WTC11 (cell line): ENCODE measurements around the gene IGF2BP3. TPM values are rescaled to one million over a fixed set of nuclear protein-coding genes. Genes with fewer than 3 reads are reported as not detected.

ENCODE experiments used
- ATAC-seq: fragments of 200-7000 bp; cut with Tn5 transposase; 2 replicates; pipeline ENCODE4 v1.10.0; 2021; ENCODE audit warnings: mild to moderate bottlenecking, moderate library complexity
- CTCF ChIA-PET: fragments of 300-600 bp; sonication (Branson Sonifier 250); formaldehyde crosslinking; loops from one replicate; lab custom pipeline; 2021; ENCODE audit warnings: antibody characterized with exemption; lab: Charles Lee
- POLR2A ChIA-PET: fragments of 350-600 bp; sonication (Branson Sonifier 250); formaldehyde crosslinking; loops from one replicate; lab custom pipeline; 2021; ENCODE audit warnings: antibody characterized with exemption; lab: Charles Lee
- DNase-seq: peaks from one replicate; pipeline ENCODE4 v3.0.0; 2021; ENCODE audit warnings: low spot score
- H3K27ac Mint-ChIP-seq: 2 replicates; pipeline ENCODE4 v1.8.0; 2021; ENCODE audit warnings: mixed read lengths
- H3K27me3 Mint-ChIP-seq: 2 replicates; pipeline ENCODE4 v1.8.0; 2021; ENCODE audit warnings: low read depth, mild to moderate bottlenecking, moderate library complexity, mixed read lengths
- H3K36me3 Mint-ChIP-seq: 2 replicates; pipeline ENCODE4 v1.8.0; 2021; ENCODE audit warnings: mixed read lengths
- H3K4me1 Mint-ChIP-seq: 2 replicates; pipeline ENCODE4 v1.8.0; 2022; ENCODE audit warnings: mixed read lengths
- H3K4me3 Mint-ChIP-seq: 2 replicates; pipeline ENCODE4 v1.8.0; 2021; ENCODE audit warnings: mild to moderate bottlenecking, moderate library complexity, mixed read lengths
- H3K9me3 Mint-ChIP-seq: 2 replicates; pipeline ENCODE4 v1.8.0; 2021; ENCODE audit warnings: mixed read lengths
- AR ChIP-seq: fragments of 250-450 bp; sonication (Bioruptor Pico); IDR thresholded peaks from 2 replicates; pipeline ENCODE4 v1.9.0; 2021; ENCODE audit warnings: mild to moderate bottlenecking
- EMX1 ChIP-seq: fragments of 250-450 bp; sonication (Bioruptor Pico); IDR thresholded peaks from 2 replicates; pipeline ENCODE4 v1.8.0; 2021; ENCODE audit warnings: mild to moderate bottlenecking
- FOXK1 ChIP-seq: sonication (generic); formaldehyde crosslinking; IDR thresholded peaks from 2 replicates; pipeline ENCODE4 v1.8.0; 2022; ENCODE audit warnings: mild to moderate bottlenecking, moderate library complexity, missing genetic modification reagents
- FOXP4 ChIP-seq: sonication (generic); formaldehyde crosslinking; IDR thresholded peaks from 2 replicates; pipeline ENCODE4 v1.8.0; 2022; ENCODE audit warnings: mild to moderate bottlenecking, missing genetic modification reagents
- HMGA2 ChIP-seq: fragments of 250-450 bp; sonication (Bioruptor Pico); IDR thresholded peaks from 2 replicates; pipeline ENCODE4 v1.4.0; 2021; ENCODE audit warnings: mild to moderate bottlenecking, moderate library complexity
- JAZF1 ChIP-seq: fragments of 250-450 bp; sonication (Bioruptor Pico); IDR thresholded peaks from 2 replicates; pipeline ENCODE4 v1.9.0; 2021; ENCODE audit warnings: moderate library complexity, mild to moderate bottlenecking, inconsistent platforms
- JUN ChIP-seq: sonication (generic); formaldehyde crosslinking; IDR thresholded peaks from 2 replicates; pipeline ENCODE4 v1.8.0; 2023; ENCODE audit warnings: mild to moderate bottlenecking, missing genetic modification reagents
- MAX ChIP-seq: sonication (generic); formaldehyde crosslinking; IDR thresholded peaks from 2 replicates; pipeline ENCODE4 v1.8.0; 2022; ENCODE audit warnings: mild to moderate bottlenecking, missing genetic modification reagents
- NFE2L1 ChIP-seq: sonication (generic); formaldehyde crosslinking; IDR thresholded peaks from 2 replicates; pipeline ENCODE4 v1.8.1; 2023; ENCODE audit warnings: missing genetic modification reagents
- NR3C1 ChIP-seq: sonication (generic); formaldehyde crosslinking; conservative IDR thresholded peaks from 2 replicates; pipeline ENCODE4 v1.8.1; 2023; ENCODE audit warnings: low read depth, mild to moderate bottlenecking, missing genetic modification reagents
- PRDM15 ChIP-seq: sonication (generic); formaldehyde crosslinking; IDR thresholded peaks from 2 replicates; pipeline ENCODE4 v1.8.0; 2022; ENCODE audit warnings: missing genetic modification reagents
- PRRX2 ChIP-seq: fragments of 250-450 bp; sonication (Bioruptor Pico); IDR thresholded peaks from 2 replicates; pipeline ENCODE4 v1.8.0; 2021; ENCODE audit warnings: mild to moderate bottlenecking
- RELA ChIP-seq: sonication (generic); formaldehyde crosslinking; IDR thresholded peaks from 2 replicates; pipeline ENCODE4 v1.8.1; 2022; ENCODE audit warnings: missing genetic modification reagents, mild to moderate bottlenecking, borderline replicate concordance
- RORB ChIP-seq: fragments of 250-450 bp; sonication (Bioruptor Pico); IDR thresholded peaks from 2 replicates; pipeline ENCODE4 v1.9.0; 2021; ENCODE audit warnings: mild to moderate bottlenecking
- TEAD4 ChIP-seq: sonication (generic); formaldehyde crosslinking; IDR thresholded peaks from 2 replicates; pipeline ENCODE4 v1.8.0; 2022; ENCODE audit warnings: mild to moderate bottlenecking, missing genetic modification reagents
- TP53 ChIP-seq: sonication (generic); formaldehyde crosslinking; IDR thresholded peaks from 2 replicates; pipeline ENCODE4 v1.8.1; 2023; ENCODE audit warnings: mild to moderate bottlenecking, missing genetic modification reagents
- USF1 ChIP-seq: sonication (generic); formaldehyde crosslinking; IDR thresholded peaks from 2 replicates; pipeline ENCODE4 v1.8.0; 2022; ENCODE audit warnings: mild to moderate bottlenecking, missing genetic modification reagents
- ZMAT4 ChIP-seq: fragments of 250-450 bp; sonication (Bioruptor Pico); IDR thresholded peaks from 2 replicates; pipeline ENCODE4 v1.9.0; 2021; ENCODE audit warnings: mild to moderate bottlenecking
- ZNF138 ChIP-seq: sonication (generic); formaldehyde crosslinking; conservative IDR thresholded peaks from 2 replicates; pipeline ENCODE4 v1.8.1; 2022; ENCODE audit warnings: mild to moderate bottlenecking, moderate library complexity, missing genetic modification reagents
- ZNF281 ChIP-seq: sonication (generic); formaldehyde crosslinking; IDR thresholded peaks from 2 replicates; pipeline ENCODE4 v1.8.0; 2023; ENCODE audit warnings: mild to moderate bottlenecking, missing genetic modification reagents
- ZNF317 ChIP-seq: sonication (generic); formaldehyde crosslinking; IDR thresholded peaks from 2 replicates; pipeline ENCODE4 v1.8.1; 2023; ENCODE audit warnings: low read depth, mild to moderate bottlenecking, moderate library complexity, missing genetic modification reagents, borderline replicate concordance
- total RNA-seq: library from RNA; stranded (reverse); gene quantifications from 3 replicates; pipeline ENCODE4 v1.2.3, GENCODE V29; 2021

IGF2BP3 gene
- total RNA-seq, 1 experiment from 2014 or later: 129 TPM

- no peak for TF ChIP-seq NR3C1 (CRISPR knock-in tag)
- no peak for TF ChIP-seq NFE2L1
- TF ChIP-seq FOXK1 (CRISPR knock-in tag): no peak
- TF ChIP-seq TEAD4: no peak
Measured at GRCh38 chr7:23443974-23444373, 26.3 kb downstream of the IGF2BP3 start (continued).

GRCh38 chr7:23438171-23438570 is 32.1 kb downstream of the IGF2BP3 start:
- Mint-ChIP-seq H3K27me3 (no peaks in the 10 kb centered on the region), H3K36me3 (peaks cover 15% of the 10 kb centered on the region), H3K4me3 (no peak overlapping the region), H3K4me1 (peaks cover 33% of the 10 kb centered on the region), H3K9me3 (peaks cover 3% of the 10 kb centered on the region; the same call in 1 of the 2 replicates), H3K27ac (peak overlapping the region; percentile 93)
- DNase-seq: no peak
- TF ChIP-seq PRDM15 (CRISPR knock-in tag) (no peak), ZNF138 (CRISPR knock-in tag) (no peak), RELA (CRISPR knock-in tag) (no peak), JUN (no peak)
- CTCF ChIA-PET: no interaction called here
- no peak for ATAC-seq
- POLR2A ChIA-PET: no interaction called here

- peaks cover 71% of the 10 kb centered on the region for H3K4me1 Mint-ChIP-seq
- ChIA-PET CTCF (interaction anchor here (1.0 to 1.9 kb wide), 2 partner anchors 95 to 161 kb away, joined by 3 to 6 read pairs; no protein-coding TSS in a partner anchor), POLR2A (no interaction called here)
- H3K36me3 Mint-ChIP-seq: no peaks in the 10 kb centered on the region
- ATAC-seq (no peak), DNase-seq (no peak)
- H3K27me3 Mint-ChIP-seq: no peaks in the 10 kb centered on the region
- no peaks in the 10 kb centered on the region for H3K9me3 Mint-ChIP-seq
- H3K27ac Mint-ChIP-seq: peak overlapping the region; percentile 84
- no peak overlapping the region; the same call in 1 of the 2 replicates for H3K4me3 Mint-ChIP-seq
- TF ChIP-seq MAX (CRISPR knock-in tag) (no peak), RELA (CRISPR knock-in tag) (no peak), ZMAT4 (no peak), USF1 (no peak), HMGA2 (CRISPR knock-in tag) (no peak), FOXP4 (CRISPR knock-in tag) (no peak), EMX1 (CRISPR knock-in tag) (no peak), ZNF317 (CRISPR knock-in tag) (no peak), AR (CRISPR knock-in tag) (no peak), ZNF281 (CRISPR knock-in tag) (no peak), PRRX2 (CRISPR knock-in tag) (no peak), TP53 (CRISPR knock-in tag) (no peak), JAZF1 (CRISPR knock-in tag) (no peak), RORB (CRISPR knock-in tag) (no peak)
Measured at GRCh38 chr7:23434147-23434917, 36.0 kb downstream of the IGF2BP3 start.
